ENCODE results near the gene DEFB113.
"Not testable (repeated sequence)": the region's sequence is repeated elsewhere in the genome, so short reads cannot be mapped to it uniquely, and the experiment has no call there.

The DEFB113 gene, protein sequence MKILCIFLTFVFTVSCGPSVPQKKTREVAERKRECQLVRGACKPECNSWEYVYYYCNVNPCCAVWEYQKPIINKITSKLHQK

DNA sequence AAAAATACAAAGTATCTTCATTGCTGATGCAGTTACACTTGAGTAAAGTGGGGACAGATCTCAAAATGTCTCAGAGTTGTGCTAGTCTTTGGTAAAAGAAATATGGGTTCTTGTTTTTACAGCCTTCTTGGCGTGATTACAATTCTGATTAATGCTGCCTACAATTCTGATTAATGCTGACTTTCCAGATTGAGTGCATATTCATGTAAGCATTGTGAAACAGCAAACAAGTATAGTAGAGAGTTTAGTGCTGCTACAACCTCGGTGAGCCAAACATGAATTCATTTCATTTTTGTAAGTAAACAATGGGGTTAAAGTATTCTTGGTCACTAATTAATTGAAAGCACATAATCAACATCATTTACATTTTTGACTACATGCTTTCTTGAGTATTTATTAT is at the start of gene DEFB113:
Gene DEFB113 (minus strand): TSS at position 21 of the 400 bp plus-strand sequence. CDS start 0 bp downstream, at position 21.
- DNase-seq, result no peak

DNA sequence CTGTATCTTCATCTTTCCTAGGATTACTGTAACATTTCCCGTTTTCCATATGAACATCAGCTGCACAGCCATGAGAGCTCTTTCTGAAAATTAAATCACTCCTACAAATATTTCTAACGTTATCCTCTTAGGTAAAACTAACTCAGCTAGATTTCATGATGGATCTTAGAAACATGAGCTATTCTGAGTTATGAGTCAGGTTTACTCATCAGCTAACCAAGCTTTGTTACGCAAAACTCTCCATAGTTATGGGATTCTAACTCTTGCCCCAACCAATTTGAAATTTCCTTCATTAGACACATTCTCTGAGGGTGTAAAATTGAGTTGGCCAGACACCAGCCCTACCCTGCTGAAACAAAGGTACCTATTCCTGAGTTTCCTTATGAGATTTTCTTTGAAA is 38.4 kb upstream of the DEFB113 start:
- DNase-seq, result no peak

DNA sequence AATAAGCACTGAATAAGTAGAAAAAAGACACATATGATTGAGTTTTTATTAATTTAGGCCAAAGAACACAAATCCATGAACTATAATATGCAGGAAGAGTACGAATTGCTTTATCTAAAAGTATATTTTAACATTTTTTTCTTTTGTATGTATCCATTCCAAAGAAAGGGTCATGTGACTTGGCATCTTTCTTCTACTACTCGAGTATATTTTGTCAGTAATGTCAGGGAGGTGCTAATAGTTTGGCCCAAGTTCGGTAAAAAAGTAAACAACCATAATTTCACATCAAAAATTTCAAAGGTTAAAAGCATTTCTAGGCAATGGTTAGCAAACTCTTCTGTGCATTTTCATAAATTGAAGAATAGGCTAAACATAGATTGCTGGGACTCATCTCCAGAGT is 33.7 kb upstream of the DEFB113 start:
- no peak for DNase-seq

DNA sequence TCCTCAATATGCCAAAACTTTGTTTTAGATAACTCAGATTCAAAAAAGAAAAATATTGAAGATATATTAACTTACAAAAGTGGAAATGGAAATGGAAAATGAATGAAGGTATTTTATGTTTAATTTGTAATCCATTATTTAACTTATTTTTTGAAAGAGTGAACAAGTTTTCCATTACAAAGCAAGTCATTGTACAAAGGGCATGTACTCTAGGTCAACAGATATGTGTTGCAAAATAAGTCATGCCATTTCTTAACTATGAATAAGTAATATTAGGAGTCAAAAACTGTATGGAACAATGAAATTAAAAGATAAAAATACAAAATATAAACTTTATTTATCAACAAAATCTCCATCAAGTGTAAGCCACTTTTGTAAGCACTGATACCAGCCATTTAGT is 25.9 kb upstream of the DEFB113 start:
- DNase-seq, result no peak

DNA sequence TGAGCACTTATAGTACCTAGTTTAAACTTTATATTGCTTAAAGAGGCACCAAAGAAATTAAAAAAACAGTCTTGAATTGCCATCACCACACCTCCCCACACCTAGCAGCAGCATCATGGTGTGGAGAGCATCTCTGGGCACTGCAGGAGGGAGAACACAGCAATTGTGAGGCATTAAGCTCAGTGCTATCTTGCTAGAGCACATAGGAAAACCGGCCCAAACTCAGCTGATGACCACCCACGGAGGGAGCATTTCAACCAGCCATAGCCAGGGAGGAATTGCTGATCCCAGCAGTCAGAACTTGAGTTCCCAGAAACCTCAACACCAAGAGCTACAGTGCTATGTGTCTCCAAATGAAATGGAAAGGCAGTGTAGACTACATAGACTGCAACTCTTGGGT is 19.5 kb upstream of the DEFB113 start:
- DNase-seq, result no peak

DNA sequence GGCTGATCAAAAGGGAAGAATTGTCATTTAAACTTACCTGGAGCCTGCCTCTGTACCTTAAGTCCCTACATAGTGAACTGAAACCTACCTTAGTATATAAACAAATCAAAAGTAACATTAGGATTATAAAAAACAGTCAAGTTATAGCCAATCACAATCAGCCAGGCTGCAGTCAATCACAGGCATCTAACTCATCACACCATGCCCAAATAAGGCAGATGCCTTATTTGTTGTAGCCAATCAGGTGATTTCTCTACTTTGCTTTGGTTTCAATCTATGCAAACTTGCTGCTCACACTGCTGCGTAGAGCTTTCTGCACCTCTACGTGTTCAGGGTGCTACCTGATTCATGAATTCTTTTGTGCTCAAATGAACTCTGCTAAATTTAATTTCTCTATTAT is 18.3 kb upstream of the DEFB113 start:
- no peak for DNase-seq

DNA sequence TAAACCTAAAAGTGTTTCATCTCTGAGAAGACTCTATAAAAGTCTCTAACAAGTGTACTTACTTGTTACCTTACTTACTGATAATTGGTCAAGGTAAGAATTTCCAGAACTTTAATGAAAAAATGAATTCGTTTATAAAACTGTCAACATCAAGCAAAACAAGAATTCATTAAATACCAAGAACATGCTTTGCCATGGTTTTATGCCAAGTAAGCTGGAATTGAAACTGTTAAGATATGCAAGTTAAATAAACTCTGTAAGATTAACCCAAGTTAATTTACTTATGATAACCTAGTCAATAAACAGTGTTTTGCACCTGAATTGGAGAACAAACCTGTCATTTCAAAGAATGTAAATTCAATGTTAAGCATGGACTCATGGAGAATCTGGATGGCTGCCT is 17.1 kb upstream of the DEFB113 start:
- no peak for DNase-seq

DNA sequence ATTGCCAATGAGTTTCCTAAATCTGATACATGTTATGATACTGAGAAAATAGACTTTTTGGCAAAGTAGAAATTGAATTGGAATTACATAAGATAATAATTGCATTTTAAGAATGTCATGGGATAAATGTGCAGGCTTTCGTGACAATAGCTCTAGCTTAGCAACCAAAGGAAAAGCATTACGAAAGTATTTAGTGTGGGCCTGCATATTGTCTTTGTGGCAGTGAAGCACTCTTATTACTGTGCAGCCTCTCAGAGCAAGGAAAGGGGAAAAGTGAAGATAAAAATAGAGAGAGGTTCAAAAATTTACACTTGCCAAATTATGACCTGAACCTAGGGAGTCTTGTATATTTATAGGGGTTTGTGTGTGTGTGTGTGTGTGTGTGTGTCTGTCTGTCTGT is 12.6 kb upstream of the DEFB113 start:
- no peak for DNase-seq

DNA sequence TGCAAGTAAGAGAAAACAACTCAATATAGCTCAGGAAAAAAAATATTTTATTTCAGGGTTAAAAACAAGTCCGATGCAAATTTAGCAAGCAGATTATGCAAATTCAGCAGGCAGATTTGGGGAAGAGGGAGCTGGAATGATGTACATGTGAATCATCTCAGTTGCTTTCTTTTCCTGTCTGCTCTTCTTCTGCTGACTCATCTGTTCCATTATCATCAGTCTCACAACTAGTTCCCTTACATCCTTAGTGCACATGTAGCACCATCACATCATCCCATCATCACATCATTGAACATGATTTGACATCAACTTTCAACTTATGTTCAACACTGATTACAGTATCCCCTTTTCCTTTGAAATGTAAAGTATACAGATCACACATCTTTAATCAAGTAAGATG is 11.5 kb upstream of the DEFB113 start:
- DNase-seq, result no peak

DNA sequence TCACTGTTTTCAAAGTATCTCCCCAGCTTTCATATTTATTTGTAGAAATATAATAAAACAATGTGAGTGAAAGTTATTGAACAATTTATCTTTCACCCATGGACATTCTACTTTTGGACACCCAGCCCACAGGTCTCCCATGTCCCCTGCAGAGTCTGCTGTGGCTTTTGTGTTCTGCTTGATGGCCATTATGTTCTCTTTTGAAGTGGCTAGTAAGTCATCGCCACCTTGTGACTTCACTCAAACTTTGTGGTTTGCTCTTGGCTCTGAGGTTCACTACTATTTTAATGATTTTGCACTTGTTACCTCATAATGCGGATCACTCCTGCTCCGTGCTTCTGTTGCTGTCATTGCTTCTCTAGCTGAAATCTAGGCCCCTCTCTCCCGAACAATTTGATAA is 10.2 kb upstream of the DEFB113 start:
- no peak for DNase-seq

DNA sequence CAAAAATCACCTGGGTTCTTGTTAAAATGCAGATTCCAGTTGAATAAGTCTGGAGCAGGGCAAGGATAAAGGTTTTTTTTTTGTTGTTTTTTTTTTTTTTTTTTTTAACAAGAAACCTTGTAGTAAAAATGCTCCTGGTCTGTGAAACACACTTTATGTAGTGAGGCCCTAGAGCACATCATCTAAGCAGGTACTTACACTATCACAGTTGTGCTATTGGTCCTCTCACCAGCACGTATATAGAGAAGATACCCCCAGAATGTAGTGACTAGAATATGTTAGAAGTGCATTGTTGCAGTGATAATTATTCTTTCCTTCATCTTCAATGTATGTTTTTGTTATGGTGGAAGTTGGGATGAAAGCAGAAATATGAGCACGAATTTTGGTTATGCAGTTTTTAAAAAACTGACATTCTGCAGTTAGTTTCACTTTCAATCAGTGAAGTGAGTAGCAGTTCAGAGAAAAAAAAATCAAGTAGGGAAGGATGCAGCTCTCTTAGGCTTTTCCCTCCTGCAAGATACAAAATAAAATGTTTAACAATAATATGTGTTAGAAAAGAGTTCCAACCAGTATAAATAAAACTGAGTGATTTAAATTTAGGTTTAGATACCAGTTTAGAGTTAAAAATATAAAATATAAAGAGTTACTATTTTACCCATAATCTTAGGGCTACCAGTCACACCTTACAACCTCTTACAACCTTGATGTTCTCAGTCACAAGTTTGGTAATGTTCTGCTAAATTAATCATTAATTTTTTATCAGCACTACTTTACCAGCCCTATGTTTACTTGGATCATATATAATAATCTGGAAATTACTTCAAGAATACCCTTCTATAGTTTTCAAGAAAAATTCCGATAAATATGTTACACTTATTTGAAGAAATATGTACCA is 9.2 kb upstream of the DEFB113 start:
- DNase-seq, result no peak

DNA sequence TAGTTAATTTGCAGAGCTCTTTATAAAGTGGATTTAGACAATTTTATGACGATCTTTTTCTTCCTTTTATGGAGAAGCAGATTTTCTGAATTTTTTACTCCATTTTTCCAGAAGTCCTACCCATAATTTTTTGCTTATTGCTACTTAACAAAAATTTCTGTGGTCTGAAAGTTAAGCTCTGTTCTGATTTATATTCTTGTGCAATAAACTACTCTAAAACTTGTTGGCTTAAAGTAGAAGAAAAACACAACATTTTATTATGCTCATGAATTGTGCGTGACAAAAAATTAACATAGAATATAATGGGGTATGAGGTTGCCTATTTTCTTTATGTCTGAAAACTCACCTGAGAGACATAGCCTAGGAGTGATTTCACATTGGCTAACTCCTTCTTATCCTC is 2.6 kb downstream of the DEFB113 start:
- DNase-seq, result no peak

DNA sequence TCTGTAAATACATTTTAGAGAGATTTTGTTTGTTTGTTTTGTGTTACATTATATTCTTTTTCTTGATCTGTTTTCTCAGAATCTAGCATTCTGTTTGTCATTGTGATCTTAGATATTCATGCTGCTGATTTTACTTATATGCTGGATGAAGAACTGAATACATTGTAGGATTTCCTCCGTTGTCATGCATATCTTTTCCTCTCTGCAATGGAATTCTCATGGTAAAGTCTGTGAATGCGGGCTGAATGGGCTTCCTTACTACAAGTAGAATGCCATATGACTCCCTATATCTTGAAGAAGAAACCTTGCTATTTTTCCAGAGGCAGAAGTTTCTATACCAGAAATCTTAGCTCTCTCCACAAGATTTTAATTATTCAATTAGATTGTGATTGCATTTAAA is 3.1 kb downstream of the DEFB113 start:
- DNase-seq, result no peak

DNA sequence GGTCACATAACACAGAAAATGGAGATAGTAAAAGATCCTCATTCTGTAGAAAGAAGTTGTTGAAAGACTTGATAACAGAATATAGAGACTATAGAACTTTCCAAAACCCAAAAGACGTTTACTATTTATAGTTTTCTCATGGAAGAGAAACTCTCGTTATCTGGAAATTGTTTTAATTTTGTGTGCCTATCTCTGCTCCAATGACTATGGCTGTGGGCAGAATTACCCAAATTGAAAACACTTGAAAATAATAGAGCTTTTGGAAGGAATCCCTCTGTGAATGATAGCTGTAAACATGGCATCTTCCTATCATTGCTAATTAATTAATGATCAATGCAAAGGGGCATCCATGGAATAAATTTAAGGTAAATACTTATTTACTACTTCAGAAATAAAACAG is 5.4 kb downstream of the DEFB113 start, which contains the start of gene DEFB114:
Gene DEFB114 (minus strand): TSS at position 101 of the 400 bp plus-strand sequence. CDS start 59 bp downstream, at position 42.
- no peak for DNase-seq

DNA sequence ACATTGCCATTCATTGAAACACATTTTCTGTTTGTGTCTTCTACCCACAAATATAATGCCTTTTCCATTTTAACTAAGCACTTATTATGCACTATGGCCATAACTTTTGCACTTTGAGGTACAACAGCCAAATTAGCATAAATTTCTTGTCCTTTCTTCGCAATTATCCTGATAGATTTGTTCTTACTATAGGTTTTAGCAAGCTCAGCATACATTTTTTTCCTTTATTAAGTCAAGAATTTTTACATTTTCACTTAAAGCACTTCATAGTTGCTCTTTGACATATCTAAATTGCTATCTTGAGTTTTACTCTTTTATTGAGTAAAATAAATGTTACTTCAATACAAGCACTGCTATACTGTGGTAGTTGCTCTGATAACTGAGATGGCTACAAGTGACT is 11.2 kb downstream of the DEFB113 start:
- DNase-seq, result no peak

DNA sequence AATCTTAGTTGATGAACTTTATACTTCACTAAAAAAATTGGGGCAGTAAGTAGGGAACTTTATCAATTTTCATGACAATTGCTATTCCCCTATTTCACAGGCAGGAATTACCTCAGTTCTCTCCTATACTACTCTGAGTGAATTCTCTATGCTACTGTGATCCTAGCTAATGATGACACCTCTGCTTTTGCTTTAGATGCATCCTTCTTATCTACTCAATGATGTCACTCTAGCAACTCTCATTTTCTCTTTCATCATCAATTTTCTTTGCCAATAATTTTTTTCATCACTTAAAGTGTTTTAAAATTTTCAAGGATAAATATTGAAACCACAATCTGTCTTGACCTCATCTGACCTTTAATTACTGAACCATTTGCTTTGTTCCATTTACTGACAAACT is 13.6 kb downstream of the DEFB113 start:
- DNase-seq, result no peak

DNA sequence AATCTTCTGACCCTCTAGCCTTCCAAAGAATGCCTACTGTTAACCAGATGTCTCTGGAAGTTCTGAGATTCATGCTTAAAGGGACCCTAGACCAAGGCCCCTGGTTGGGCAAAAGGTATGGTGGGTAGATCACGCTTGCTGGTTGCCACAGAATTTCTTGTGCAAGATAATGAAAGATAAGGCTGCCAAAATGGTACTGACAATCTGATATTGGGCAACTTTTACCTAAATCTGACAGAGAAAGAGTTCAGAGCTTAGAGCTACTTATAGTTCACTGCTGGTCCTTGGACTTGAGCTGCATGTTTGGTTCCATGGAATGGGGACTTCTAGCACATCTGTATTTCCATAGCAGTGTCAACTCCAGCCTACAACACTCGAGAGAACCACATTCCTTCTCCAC is 17.5 kb downstream of the DEFB113 start:
- no peak for DNase-seq

DNA sequence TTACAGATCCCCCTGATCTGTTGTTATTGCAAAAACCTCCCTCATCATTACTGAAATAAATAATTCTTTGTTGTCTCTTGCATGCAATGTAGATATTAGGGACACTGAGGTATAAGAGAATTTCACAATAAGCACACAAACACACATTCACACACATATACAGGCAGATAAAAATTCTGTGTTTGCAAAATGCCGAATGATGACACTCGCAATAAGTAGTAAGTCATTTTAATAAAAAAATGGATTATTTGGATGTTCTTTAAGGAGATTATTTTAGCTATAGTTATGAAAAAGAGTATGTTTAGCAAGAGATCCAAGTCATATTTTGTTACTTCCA is 19.0 kb downstream of the DEFB113 start:
- no peak for DNase-seq

DNA sequence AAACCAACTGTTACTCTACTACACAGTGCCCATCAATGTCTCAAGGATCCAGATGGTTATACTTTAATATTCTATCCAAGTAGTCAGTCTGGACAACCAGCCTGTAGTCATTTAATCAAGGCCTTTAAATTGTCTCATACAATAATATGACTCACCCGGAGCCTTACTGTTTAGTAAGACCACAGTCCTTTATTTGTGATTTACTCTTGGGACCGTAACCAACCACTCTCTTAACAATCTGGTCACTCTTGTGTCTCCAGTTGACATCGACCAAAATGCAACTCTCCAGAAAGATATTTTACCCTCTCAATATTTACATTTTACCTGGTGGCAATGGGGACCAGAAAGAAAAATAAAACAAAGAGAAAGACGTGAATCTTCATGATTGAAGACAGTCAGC is 20.4 kb downstream of the DEFB113 start:
- no peak for DNase-seq

DNA sequence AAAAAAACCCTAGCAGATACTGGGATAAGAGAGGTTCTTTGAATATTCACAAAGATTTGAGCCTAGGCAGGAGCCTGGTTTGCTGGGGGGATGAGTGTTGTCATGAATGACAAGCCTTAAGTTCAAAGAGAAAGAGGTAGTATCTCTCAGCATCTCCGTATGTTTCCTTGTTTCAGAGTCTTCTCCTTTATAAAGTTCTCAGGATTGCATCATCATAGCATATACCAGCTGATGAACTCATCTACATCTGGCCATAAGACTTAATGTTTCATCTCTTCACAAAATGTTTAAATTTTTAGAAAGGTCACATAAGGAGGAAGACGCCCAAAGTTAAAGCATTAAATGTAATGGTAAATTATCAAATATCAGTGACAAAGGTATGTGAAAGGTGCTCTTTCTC is 22.6 kb downstream of the DEFB113 start:
- DNase-seq, result no peak

DNA sequence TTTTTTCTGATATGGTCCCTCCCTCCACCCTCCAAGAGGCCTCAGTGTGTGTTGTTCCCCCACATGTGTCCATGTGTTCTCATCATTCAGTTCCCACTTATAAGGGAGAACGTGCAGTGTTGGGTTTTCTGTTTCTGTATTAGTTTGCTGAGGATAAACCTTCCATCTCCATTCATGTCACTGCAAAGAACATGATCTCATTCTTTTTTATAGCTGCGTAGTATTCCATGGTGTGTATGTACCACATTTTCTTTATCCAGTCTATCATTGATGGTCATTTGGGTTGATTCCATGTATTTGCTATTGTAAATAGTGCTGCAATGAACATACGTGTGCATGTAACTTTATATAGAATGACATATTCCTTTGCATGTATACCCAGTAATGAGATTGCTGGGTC is 25.4 kb downstream of the DEFB113 start:
- not testable (repeated sequence) for DNase-seq

DNA sequence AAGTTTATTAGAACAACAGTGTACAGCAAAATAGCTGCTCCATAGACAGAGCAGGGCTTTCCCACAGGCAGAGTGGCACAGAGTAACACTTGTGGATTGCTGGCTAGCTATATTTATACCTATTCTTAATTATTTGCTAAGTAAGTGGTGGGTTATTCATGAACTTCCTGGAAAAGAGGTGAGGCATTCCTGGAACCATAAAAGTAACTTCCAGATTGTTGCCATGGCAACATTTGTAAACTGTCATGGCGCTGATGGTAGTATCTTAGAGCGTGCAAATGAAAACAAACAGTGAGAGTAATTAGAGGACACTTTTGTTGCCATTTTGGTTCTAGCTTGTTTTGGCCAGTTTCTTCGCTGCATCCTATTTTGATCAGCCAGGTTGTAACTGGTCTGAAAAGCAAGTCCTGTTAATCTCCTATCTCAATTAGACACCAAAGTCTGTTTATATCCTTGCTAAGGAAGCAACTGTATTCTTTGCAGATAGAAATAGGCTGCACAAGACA is 29.4 kb downstream of the DEFB113 start:
- no peak for DNase-seq

DNA sequence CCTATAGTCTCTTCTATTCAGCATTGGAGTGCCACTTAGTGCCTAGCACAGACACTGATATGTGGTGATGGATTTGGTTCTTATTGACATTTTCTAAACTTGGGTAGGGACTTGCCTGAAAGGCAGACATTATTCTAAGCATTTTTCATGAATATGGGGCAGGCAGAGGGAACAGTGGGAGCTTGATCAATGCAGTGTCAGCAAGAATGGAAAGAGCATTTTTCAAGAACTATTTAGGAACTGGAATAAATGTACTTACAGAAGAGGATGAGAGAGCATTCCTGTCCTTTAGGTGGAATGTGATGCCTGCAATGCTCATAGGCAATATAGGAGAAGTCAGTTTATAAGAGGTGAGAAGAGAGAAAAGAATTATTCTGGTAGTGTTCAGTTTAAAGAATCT is 31.6 kb downstream of the DEFB113 start:
- DNase-seq, result no peak

DNA sequence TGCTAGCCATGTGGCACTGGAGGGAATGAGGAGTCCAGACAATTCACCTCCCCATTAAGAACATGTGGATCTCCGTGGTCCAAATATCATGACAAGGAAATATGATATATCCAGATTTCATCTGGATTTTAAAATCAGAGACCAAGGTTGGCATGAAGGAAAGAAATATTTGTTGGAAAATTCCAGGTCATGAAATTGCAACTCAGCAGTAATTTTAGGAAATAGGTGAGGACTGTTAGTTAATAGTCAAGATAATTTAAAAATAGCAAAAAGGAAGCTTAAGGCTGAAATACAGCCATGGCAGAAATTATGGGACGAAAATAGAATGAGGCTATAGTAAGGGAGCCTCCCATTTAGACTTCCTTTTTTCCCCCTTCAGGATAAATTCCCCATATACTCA is 32.4 kb downstream of the DEFB113 start:
- DNase-seq, result no peak

DNA sequence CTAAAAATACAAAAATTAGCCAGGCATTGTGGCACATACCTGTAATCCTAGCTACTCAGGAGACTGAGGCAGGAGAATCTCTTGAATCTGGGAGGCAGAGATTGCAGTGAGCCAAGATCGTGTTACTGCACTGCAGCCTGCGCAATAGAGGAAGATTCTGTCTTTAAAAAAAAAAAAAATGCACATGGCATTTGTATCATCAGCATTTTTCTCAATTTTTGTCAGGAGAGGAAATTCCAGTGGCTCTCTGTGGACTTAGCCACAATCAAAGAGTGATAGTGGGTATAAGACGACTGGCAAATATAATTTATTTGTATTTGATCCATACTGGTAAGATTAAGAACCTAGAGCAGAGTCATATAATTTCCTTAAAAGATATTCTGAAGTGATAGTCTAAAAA is 34.0 kb downstream of the DEFB113 start:
- DNase-seq, result no peak

All from NCI-H1436 treated with DMSO at 0.1 percent for 48 hours (cell line).